Hepatocyte (in vitro differentiated cells): ENCODE data around the gene USP21.
A peak's percentile ranks its signal among the peaks of the same experiment; 100 is the strongest.

Experiments used
- CTCF ChIP-seq: fragments of 200-600 bp; sonication (generic); IDR thresholded peaks from 2 replicates; pipeline ENCODE4 v1.5.1; 2016; ENCODE audit warnings: antibody characterized with exemption, mild to moderate bottlenecking; ENCODE audit not compliant: poor library complexity
- EZH2 ChIP-seq: fragments of 200-600 bp; sonication (generic); IDR thresholded peaks from 2 replicates; pipeline ENCODE4 v1.6.1; 2016; ENCODE audit warnings: antibody characterized with exemption, mild to moderate bottlenecking, borderline replicate concordance

GRCh38 chr1:161201836-161202712, 42.8 kb downstream of the USP21 start, which contains the start of gene NDUFS2:
- peak; percentile 33 for TF ChIP-seq CTCF
- TF ChIP-seq EZH2: no peak
